SH-SY5Y (cell line): ENCODE data around the gene C14orf93.

Experiments used
- GATA2 ChIP-seq: IDR thresholded peaks from 2 replicates; pipeline ENCODE4 v1.6.1; 2011; ENCODE audit warnings: mild to moderate bottlenecking, low read depth, low read length
- GATA3 ChIP-seq: IDR thresholded peaks from 2 replicates; pipeline ENCODE4 v1.6.1; 2011; ENCODE audit warnings: low read depth, mild to moderate bottlenecking, low read length, moderate library complexity

DNA sequence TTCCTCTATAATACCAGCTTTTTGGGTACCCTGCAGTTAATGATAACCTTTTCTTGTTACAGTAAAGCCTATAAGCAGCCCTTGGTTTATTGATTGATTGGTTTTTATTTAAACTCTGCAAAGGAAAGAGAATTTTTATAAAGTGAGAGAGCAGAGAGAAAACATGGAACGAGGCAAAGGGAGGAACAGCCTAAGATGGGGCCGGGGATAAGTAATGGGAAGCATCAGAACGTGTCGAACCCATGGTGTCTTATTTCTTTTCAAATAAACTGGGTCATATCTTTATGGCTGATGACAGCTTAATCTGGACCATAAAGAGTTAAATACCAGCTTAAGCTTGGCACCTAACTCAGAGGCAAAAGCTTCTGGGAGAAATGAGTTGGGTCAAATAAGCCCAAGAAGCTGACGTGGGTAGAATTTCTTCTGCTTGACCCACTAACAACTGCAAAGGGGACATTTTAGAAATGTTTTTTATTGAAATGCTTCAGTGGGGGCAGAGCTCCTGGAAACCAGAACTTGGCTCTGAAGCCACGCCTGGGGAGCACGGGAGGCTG, 12.0 kb upstream of the C14orf93 start:
- no peak for TF ChIP-seq GATA3
- TF ChIP-seq GATA2 = no peak
